Peyer's patch (tissue), 4 donors: ENCODE results near the gene CMYA5. TPM values are rescaled to one million over a fixed set of nuclear protein-coding genes. Genes with fewer than 3 reads are reported as not detected.

Experiments used
- DNase-seq, 3 donors: peaks; one replicate each; pipeline ENCODE4 v3.0.0-alpha.2; 2017 to 2019
- H3K27ac ChIP-seq, 4 donors: fragments of 200-600 bp; sonication (generic); one replicate each; pipeline ENCODE4 v1.5.1; 2016 to 2019
- H3K27me3 ChIP-seq, 2 donors: fragments of 200-600 bp; sonication (generic); one replicate each; pipeline ENCODE4 v1.5.1; 2019
- H3K36me3 ChIP-seq, 3 donors: fragments of 200-600 bp; sonication (generic); one replicate each; pipeline ENCODE4 v1.5.1; 2016 to 2019
- H3K4me1 ChIP-seq, 4 donors: fragments of 200-600 bp; sonication (generic); one replicate each; pipeline ENCODE4 v1.5.1; 2016 to 2019
- H3K4me3 ChIP-seq, 4 donors: fragments of 200-600 bp; sonication (generic); 1 replicate in 3 of 4; 2 replicates in 1 of 4; pipeline ENCODE4 v1.5.1; 2016 to 2019; ENCODE audit warnings: mild to moderate bottlenecking in 1 of 4
- H3K9me3 ChIP-seq, 4 donors: fragments of 200-600 bp; sonication (generic); one replicate each; pipeline ENCODE4 v1.5.1; 2016 to 2019; ENCODE audit warnings: mild to moderate bottlenecking in 1 of 4
- CTCF ChIP-seq, 6 experiments: fragments of 450-650 bp in 4 of 6; fragments of 200-600 bp in 2 of 6; sonication (generic) in 1 of 6; IDR thresholded peaks; one replicate each; pipeline ENCODE4 v1.5.1; 2017 to 2019; ENCODE audit warnings: antibody characterized with exemption in 6 of 6, mild to moderate bottlenecking in 3 of 6, moderate library complexity in 1 of 6
- POLR2A ChIP-seq, 2 donors: fragments of 450-650 bp; IDR thresholded peaks; one replicate each; pipeline ENCODE4 v1.5.1; 2017; ENCODE audit warnings: antibody characterized with exemption in 2 of 2, mild to moderate bottlenecking in 2 of 2, moderate library complexity in 2 of 2
- total RNA-seq, 4 donors: library from RNA; depleted of rRNA; stranded (reverse); fragments of >200 nt; gene quantifications; one replicate each; pipeline ENCODE4 v1.1.0, GENCODE V29; 2016

CMYA5 gene
- total RNA-seq, 4 donors from 2014 or later, result 1.1 to 15.7 (median 2.5) TPM

- no peak for DNase-seq
- Histone ChIP-seq H3K27ac (no peak overlapping the region), H3K36me3 (no peaks in the 10 kb centered on the region), H3K4me3 (no peak overlapping the region), H3K27me3 (no peaks in the 10 kb centered on the region), H3K4me1 (no peaks in the 10 kb centered on the region), H3K9me3 (no peaks in the 10 kb centered on the region)
- TF ChIP-seq CTCF (IDR thresholded peaks at IDR 0.05), result no peak
- no peak for TF ChIP-seq POLR2A (IDR thresholded peaks at IDR 0.05)
Observed at GRCh38 chr5:79831381-79832309, 142.0 kb downstream of the CMYA5 start.

GRCh38 chr5:79832911-79833310, 143.3 kb downstream of the CMYA5 start:
- no peak for DNase-seq
- H3K9me3 ChIP-seq, result no peaks in the 10 kb centered on the region
- no peaks in the 10 kb centered on the region for H3K4me1 ChIP-seq
- no peak overlapping the region for H3K27ac ChIP-seq
- no peaks in the 10 kb centered on the region for H3K27me3 ChIP-seq
- TF ChIP-seq POLR2A (IDR thresholded peaks at IDR 0.05) (no peak), CTCF (IDR thresholded peaks at IDR 0.05) (no peak)
- H3K36me3 ChIP-seq, result no peaks in the 10 kb centered on the region
- H3K4me3 ChIP-seq, result no peak overlapping the region

- no peaks in the 10 kb centered on the region for H3K27me3 ChIP-seq
- no peak overlapping the region for H3K27ac ChIP-seq
- DNase-seq, result no peak
- no peaks in the 10 kb centered on the region for H3K36me3 ChIP-seq
- H3K4me1 ChIP-seq, result no peaks in the 10 kb centered on the region
- no peak overlapping the region for H3K4me3 ChIP-seq
- TF ChIP-seq POLR2A (IDR thresholded peaks at IDR 0.05) (no peak), CTCF (IDR thresholded peaks at IDR 0.05) (no peak)
- no peaks in the 10 kb centered on the region for H3K9me3 ChIP-seq
Observed at GRCh38 chr5:79834098-79834753, 144.6 kb downstream of the CMYA5 start.

- Histone ChIP-seq H3K9me3 (no peaks in the 10 kb centered on the region), H3K27ac (no peak overlapping the region), H3K36me3 (no peaks in the 10 kb centered on the region), H3K4me1 (no peaks in the 10 kb centered on the region), H3K27me3 (no peaks in the 10 kb centered on the region), H3K4me3 (no peak overlapping the region)
- no peak for DNase-seq
- no peak for TF ChIP-seq POLR2A (IDR thresholded peaks at IDR 0.05)
- TF ChIP-seq CTCF (IDR thresholded peaks at IDR 0.05), result no peak
Observed at GRCh38 chr5:79834754-79835714, 145.4 kb downstream of the CMYA5 start.
